Endodermal cell (in vitro differentiated cells): ENCODE data around the gene AP3B2. TPM values are rescaled to one million over a fixed set of nuclear protein-coding genes. Genes with fewer than 3 reads are reported as not detected.
A peak's percentile ranks its signal among the peaks of the same experiment; 100 is the strongest.

Experiments
- DNase-seq: peaks from one replicate; pipeline ENCODE4 v3.0.0-alpha.2; 2017
- H3K27ac ChIP-seq: 2 replicates; pipeline ENCODE4 v1.5.1; 2013; ENCODE audit warnings: mild to moderate bottlenecking, low read depth, low read length, moderate library complexity
- H3K27me3 ChIP-seq: 2 replicates; pipeline ENCODE4 v1.6.1; 2013; ENCODE audit warnings: mild to moderate bottlenecking, low read length, moderate library complexity; ENCODE audit not compliant: insufficient read depth, control insufficient read depth, poor library complexity, severe bottlenecking
- H3K36me3 ChIP-seq: 2 replicates; pipeline ENCODE4 v1.7.0; 2013; ENCODE audit warnings: mild to moderate bottlenecking, low read length, moderate library complexity; ENCODE audit not compliant: control insufficient read depth, insufficient read depth
- H3K4me1 ChIP-seq: one replicate; pipeline ENCODE4 v1.7.0; 2013; ENCODE audit warnings: low read length; ENCODE audit not compliant: control insufficient read depth, insufficient read depth
- H3K4me3 ChIP-seq: 2 replicates; pipeline ENCODE4 v1.5.1; 2013; ENCODE audit warnings: mild to moderate bottlenecking, low read length, moderate library complexity
- H3K9ac ChIP-seq: 2 replicates; pipeline ENCODE4 v1.6.1; 2013; ENCODE audit warnings: mild to moderate bottlenecking, low read length, moderate library complexity; ENCODE audit not compliant: poor library complexity, severe bottlenecking; ENCODE audit errors: extremely low read depth
- H3K9me3 ChIP-seq: 2 replicates; pipeline ENCODE4 v1.6.1; 2013; ENCODE audit warnings: mild to moderate bottlenecking, low read length, moderate library complexity; ENCODE audit not compliant: control insufficient read depth
- H3K27ac Mint-ChIP-seq: 2 replicates; pipeline ENCODE4 v1.8.0; 2020; ENCODE audit warnings: mixed read lengths
- H3K27me3 Mint-ChIP-seq: 2 replicates; pipeline ENCODE4 v1.8.0; 2021; ENCODE audit warnings: mild to moderate bottlenecking, mixed read lengths; ENCODE audit not compliant: insufficient read depth
- H3K36me3 Mint-ChIP-seq: 2 replicates; pipeline ENCODE4 v1.8.0; 2020; ENCODE audit warnings: low read depth, mixed read lengths
- H3K4me1 Mint-ChIP-seq: 2 replicates; pipeline ENCODE4 v1.8.0; 2020; ENCODE audit warnings: mixed read lengths
- H3K4me3 Mint-ChIP-seq: 2 replicates; pipeline ENCODE4 v1.8.0; 2020; ENCODE audit warnings: mild to moderate bottlenecking, moderate library complexity, mixed read lengths
- H3K9me3 Mint-ChIP-seq: 2 replicates; pipeline ENCODE4 v1.8.0; 2020; ENCODE audit warnings: mild to moderate bottlenecking, mixed read lengths
- WGBS, 2 experiments: methylation state at CpG; one replicate each; pipeline versions ENCODE4 v1.1.5 to v1.1.7; 2013; ENCODE audit warnings: missing lambda C conversion rate in 2 of 2, mixed read lengths in 1 of 2; ENCODE audit not compliant: insufficient coverage in 1 of 2, insufficient read length in 1 of 2; 5-methylcytosine and 5-hydroxymethylcytosine counted together
- long read RNA-seq, 4 experiments: library from polyadenylated mRNA in 2 of 4; library from RNA in 1 of 4; library from capped mRNA in 1 of 4; stranded (forward) in 3 of 4; unstranded in 1 of 4; transcript quantifications; one replicate each; pipeline ENCODE4 v2.0.0, GENCODE V29; 2020 to 2021; ENCODE audit warnings: inconsistent platforms in 1 of 4
- polyA plus RNA-seq, 2 experiments: library from polyadenylated mRNA; stranded (reverse); fragments of 50-300 nt; gene quantifications; one replicate each; pipeline ENCODE4 v1.2.3, GENCODE V29; 2013
- total RNA-seq, 2 donors: library from RNA; stranded (reverse); fragmentation: NEBNext Ultra II Directional in 1 of 2; extraction: Animal tissue kit (Norgen Biotek cat#: 25700) in 1 of 2; gene quantifications; 2 replicates in 1 of 2; 3 replicates in 1 of 2; pipeline ENCODE4 v1.2.1, GENCODE V29; 2021
- TF ChIP-seq, protein P1 (sequence below): fragments of 200-600 bp; sonication (generic); conservative IDR thresholded peaks from 2 replicates; pipeline ENCODE4 v1.5.0; 2021; ENCODE audit warnings: antibody characterized with exemption, mild to moderate bottlenecking

AP3B2 gene, protein sequence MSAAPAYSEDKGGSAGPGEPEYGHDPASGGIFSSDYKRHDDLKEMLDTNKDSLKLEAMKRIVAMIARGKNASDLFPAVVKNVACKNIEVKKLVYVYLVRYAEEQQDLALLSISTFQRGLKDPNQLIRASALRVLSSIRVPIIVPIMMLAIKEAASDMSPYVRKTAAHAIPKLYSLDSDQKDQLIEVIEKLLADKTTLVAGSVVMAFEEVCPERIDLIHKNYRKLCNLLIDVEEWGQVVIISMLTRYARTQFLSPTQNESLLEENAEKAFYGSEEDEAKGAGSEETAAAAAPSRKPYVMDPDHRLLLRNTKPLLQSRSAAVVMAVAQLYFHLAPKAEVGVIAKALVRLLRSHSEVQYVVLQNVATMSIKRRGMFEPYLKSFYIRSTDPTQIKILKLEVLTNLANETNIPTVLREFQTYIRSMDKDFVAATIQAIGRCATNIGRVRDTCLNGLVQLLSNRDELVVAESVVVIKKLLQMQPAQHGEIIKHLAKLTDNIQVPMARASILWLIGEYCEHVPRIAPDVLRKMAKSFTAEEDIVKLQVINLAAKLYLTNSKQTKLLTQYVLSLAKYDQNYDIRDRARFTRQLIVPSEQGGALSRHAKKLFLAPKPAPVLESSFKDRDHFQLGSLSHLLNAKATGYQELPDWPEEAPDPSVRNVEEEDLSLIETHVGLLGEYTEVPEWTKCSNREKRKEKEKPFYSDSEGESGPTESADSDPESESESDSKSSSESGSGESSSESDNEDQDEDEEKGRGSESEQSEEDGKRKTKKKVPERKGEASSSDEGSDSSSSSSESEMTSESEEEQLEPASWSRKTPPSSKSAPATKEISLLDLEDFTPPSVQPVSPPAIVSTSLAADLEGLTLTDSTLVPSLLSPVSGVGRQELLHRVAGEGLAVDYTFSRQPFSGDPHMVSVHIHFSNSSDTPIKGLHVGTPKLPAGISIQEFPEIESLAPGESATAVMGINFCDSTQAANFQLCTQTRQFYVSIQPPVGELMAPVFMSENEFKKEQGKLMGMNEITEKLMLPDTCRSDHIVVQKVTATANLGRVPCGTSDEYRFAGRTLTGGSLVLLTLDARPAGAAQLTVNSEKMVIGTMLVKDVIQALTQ
- 10 to 100 TPM; 22.4 to 24.4 TPM for total RNA-seq
- 11.0 TPM for polyA plus RNA-seq (2013, experiment 1 of 2)
- 9.0 TPM for polyA plus RNA-seq (2013, experiment 2 of 2)
- long read RNA-seq, experiment 1, partial matches to known transcripts: 4 of 6 reads
- long read RNA-seq, experiment 1, other reads (novel, unspliced or antisense): 2 of 6 reads
- long read RNA-seq, experiment 2, transcript AP3B2-201 (26 exons, 3,736 nt): major isoform, 5 of 16 reads
- long read RNA-seq, experiment 2, partial matches to known transcripts: 3 of 16 reads
- long read RNA-seq, experiment 2, other reads (novel, unspliced or antisense): 5 of 16 reads
- long read RNA-seq, experiment 3, transcript AP3B2-210 (18 exons, 2,650 nt): minor isoform, 8 of 55 reads
- long read RNA-seq, experiment 3, transcript AP3B2-201 (26 exons, 3,736 nt): major isoform, 13 of 55 reads
- long read RNA-seq, experiment 3, partial matches to known transcripts: 11 of 55 reads
- long read RNA-seq, experiment 3, other reads (novel, unspliced or antisense): 12 of 55 reads
- long read RNA-seq, experiment 4, partial matches to known transcripts: 0 of 2 reads
- long read RNA-seq, experiment 4, other reads (novel, unspliced or antisense): 1 of 2 reads

DNA sequence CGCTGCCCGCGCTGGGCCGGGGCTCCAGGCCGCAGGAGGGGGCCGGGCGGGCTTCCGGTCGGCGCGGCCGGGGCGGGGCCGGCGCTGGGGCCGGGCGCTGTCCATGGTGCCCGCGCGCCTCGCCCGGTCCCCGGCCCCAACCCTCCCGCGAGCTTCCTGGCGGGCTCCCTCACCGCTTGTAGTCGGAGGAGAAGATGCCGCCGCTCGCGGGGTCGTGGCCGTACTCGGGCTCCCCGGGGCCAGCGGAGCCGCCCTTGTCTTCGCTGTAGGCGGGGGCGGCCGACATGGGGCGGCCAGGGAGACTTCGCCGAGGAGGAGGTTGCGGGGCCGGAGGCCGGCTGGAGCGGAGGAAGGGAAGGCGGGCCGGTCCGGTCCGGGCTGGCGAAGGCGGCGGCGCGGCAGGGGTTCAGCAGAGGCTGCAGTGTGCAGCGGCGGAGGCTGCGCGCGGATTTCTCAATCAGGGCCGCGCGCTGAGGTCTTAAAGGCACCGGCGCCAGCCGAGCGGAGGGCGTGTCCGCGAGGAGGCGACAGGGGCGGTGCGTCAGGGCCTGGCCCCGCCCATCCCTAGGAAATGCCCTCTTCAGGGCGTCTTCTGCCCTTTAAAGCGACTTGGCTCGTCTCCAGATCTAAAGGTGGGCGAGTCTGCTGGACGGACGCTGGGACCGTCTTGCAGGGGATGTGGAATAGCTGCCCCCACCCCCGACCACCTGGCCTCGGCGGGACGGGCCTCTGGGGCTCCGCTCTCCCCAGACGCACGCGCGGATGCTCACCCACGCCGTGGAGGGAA, at the start of gene AP3B2:
TSS of gene AP3B2 (minus strand) at position 455 of the 787 bp plus-strand sequence. CDS start at position 286, 169 bp downstream.
- Histone ChIP-seq H3K27me3 (peaks cover 5% of the 10 kb centered on the region), H3K9me3 (no peaks in the 10 kb centered on the region), H3K36me3 (no peaks in the 10 kb centered on the region), H3K4me1 (peaks cover 2% of the 10 kb centered on the region), H3K4me3 (peak within 1 kb of the TSS; percentile 83), H3K27ac (no peak within 1 kb of the TSS), H3K9ac (peak within 1 kb of the TSS; percentile 32)
- WGBS, 2 experiments: 0 to 1% methylated on average over 15 to 95 of the region's 95 CpGs
- Mint-ChIP-seq H3K4me1 (peaks cover 5% of the 10 kb centered on the region), H3K9me3 (no peaks in the 10 kb centered on the region), H3K27me3 (peaks cover 7% of the 10 kb centered on the region), H3K36me3 (no peaks in the 10 kb centered on the region), H3K27ac (no peak within 1 kb of the TSS), H3K4me3 (no peak within 1 kb of the TSS)
- TF ChIP-seq, protein P1, sequence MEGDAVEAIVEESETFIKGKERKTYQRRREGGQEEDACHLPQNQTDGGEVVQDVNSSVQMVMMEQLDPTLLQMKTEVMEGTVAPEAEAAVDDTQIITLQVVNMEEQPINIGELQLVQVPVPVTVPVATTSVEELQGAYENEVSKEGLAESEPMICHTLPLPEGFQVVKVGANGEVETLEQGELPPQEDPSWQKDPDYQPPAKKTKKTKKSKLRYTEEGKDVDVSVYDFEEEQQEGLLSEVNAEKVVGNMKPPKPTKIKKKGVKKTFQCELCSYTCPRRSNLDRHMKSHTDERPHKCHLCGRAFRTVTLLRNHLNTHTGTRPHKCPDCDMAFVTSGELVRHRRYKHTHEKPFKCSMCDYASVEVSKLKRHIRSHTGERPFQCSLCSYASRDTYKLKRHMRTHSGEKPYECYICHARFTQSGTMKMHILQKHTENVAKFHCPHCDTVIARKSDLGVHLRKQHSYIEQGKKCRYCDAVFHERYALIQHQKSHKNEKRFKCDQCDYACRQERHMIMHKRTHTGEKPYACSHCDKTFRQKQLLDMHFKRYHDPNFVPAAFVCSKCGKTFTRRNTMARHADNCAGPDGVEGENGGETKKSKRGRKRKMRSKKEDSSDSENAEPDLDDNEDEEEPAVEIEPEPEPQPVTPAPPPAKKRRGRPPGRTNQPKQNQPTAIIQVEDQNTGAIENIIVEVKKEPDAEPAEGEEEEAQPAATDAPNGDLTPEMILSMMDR: no peak
- peak; percentile 92 for DNase-seq

DNA sequence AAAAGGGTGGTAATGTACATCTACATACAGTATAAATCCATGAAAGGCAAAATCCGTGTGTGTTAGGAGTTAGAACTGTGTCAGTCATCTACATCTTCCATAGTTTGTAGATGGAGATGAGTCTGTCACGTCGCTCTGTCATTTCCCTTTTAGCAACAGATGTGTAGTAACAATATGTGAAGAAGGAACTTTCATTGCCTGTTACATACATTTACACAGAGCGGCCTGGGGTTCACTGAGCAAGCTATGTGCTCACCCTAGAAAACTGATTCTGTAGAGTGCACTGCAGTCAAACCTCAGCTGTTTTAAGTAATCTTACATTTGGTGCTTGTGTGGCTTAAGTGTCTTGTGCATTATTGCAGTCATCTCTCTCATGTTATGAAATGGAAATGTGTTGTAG, 41.6 kb upstream of the AP3B2 start:
- Mint-ChIP-seq H3K27me3 (no peaks in the 10 kb centered on the region), H3K27ac (no peak overlapping the region), H3K4me3 (peak overlapping the region; percentile 94), H3K9me3 (no peaks in the 10 kb centered on the region), H3K4me1 (peaks cover 11% of the 10 kb centered on the region), H3K36me3 (peaks cover 35% of the 10 kb centered on the region)
- Histone ChIP-seq H3K36me3 (peaks cover 36% of the 10 kb centered on the region), H3K4me1 (no peaks in the 10 kb centered on the region), H3K9me3 (no peaks in the 10 kb centered on the region), H3K27ac (no peak overlapping the region), H3K9ac (peak overlapping the region; percentile 65), H3K4me3 (peak overlapping the region; percentile 86), H3K27me3 (no peaks in the 10 kb centered on the region)
- TF ChIP-seq, protein P1: no peak
- no peak for DNase-seq
- WGBS, 2 experiments: 50 to 100% methylated on average over 1 to 4 of the region's 4 CpGs
